WTC11 (cell line): ENCODE data around the gene FAM199X. TPM values are rescaled to one million over a fixed set of nuclear protein-coding genes. Genes with fewer than 3 reads are reported as not detected.

Experiments used
- ATAC-seq: fragments of 200-7000 bp; cut with Tn5 transposase; 2 replicates; pipeline ENCODE4 v1.10.0; 2021; ENCODE audit warnings: mild to moderate bottlenecking, moderate library complexity
- CTCF ChIA-PET: fragments of 300-600 bp; sonication (Branson Sonifier 250); formaldehyde crosslinking; loops from one replicate; lab custom pipeline; 2021; ENCODE audit warnings: antibody characterized with exemption; lab: Charles Lee
- POLR2A ChIA-PET: fragments of 350-600 bp; sonication (Branson Sonifier 250); formaldehyde crosslinking; loops from one replicate; lab custom pipeline; 2021; ENCODE audit warnings: antibody characterized with exemption; lab: Charles Lee
- DNase-seq: peaks from one replicate; pipeline ENCODE4 v3.0.0; 2021; ENCODE audit warnings: low spot score
- H3K27ac Mint-ChIP-seq: 2 replicates; pipeline ENCODE4 v1.8.0; 2021; ENCODE audit warnings: mixed read lengths
- H3K27me3 Mint-ChIP-seq: 2 replicates; pipeline ENCODE4 v1.8.0; 2021; ENCODE audit warnings: low read depth, mild to moderate bottlenecking, moderate library complexity, mixed read lengths
- H3K36me3 Mint-ChIP-seq: 2 replicates; pipeline ENCODE4 v1.8.0; 2021; ENCODE audit warnings: mixed read lengths
- H3K4me1 Mint-ChIP-seq: 2 replicates; pipeline ENCODE4 v1.8.0; 2022; ENCODE audit warnings: mixed read lengths
- H3K4me3 Mint-ChIP-seq: 2 replicates; pipeline ENCODE4 v1.8.0; 2021; ENCODE audit warnings: mild to moderate bottlenecking, moderate library complexity, mixed read lengths
- H3K9me3 Mint-ChIP-seq: 2 replicates; pipeline ENCODE4 v1.8.0; 2021; ENCODE audit warnings: mixed read lengths
- ELF4 ChIP-seq: sonication (generic); formaldehyde crosslinking; IDR thresholded peaks from 2 replicates; pipeline ENCODE4 v1.8.1; 2022; ENCODE audit warnings: low read depth, mild to moderate bottlenecking, moderate library complexity, missing genetic modification reagents
- ESRRA ChIP-seq: sonication (generic); formaldehyde crosslinking; IDR thresholded peaks from 2 replicates; pipeline ENCODE4 v1.8.1; 2022; ENCODE audit warnings: mild to moderate bottlenecking, missing genetic modification reagents, borderline replicate concordance
- FOXK1 ChIP-seq: sonication (generic); formaldehyde crosslinking; IDR thresholded peaks from 2 replicates; pipeline ENCODE4 v1.8.0; 2022; ENCODE audit warnings: mild to moderate bottlenecking, moderate library complexity, missing genetic modification reagents
- JUN ChIP-seq: sonication (generic); formaldehyde crosslinking; IDR thresholded peaks from 2 replicates; pipeline ENCODE4 v1.8.0; 2023; ENCODE audit warnings: mild to moderate bottlenecking, missing genetic modification reagents
- MXD4 ChIP-seq: fragments of 250-450 bp; sonication (Bioruptor Pico); IDR thresholded peaks from 2 replicates; pipeline ENCODE4 v1.8.0; 2021; ENCODE audit warnings: mild to moderate bottlenecking, moderate library complexity, borderline replicate concordance
- NR1H2 ChIP-seq: sonication (generic); formaldehyde crosslinking; IDR thresholded peaks from 2 replicates; pipeline ENCODE4 v1.9.0; 2021; ENCODE audit warnings: mild to moderate bottlenecking, moderate library complexity, missing genetic modification reagents
- NR2C2 ChIP-seq: sonication (generic); formaldehyde crosslinking; IDR thresholded peaks from 2 replicates; pipeline ENCODE4 v1.8.0; 2022; ENCODE audit warnings: mild to moderate bottlenecking, missing genetic modification reagents
- TCF7 ChIP-seq: sonication (generic); formaldehyde crosslinking; IDR thresholded peaks from 2 replicates; pipeline ENCODE4 v1.8.0; 2022; ENCODE audit warnings: mild to moderate bottlenecking, low read depth, missing genetic modification reagents, moderate library complexity
- TP53 ChIP-seq: sonication (generic); formaldehyde crosslinking; IDR thresholded peaks from 2 replicates; pipeline ENCODE4 v1.8.1; 2023; ENCODE audit warnings: mild to moderate bottlenecking, missing genetic modification reagents
- ZNF232 ChIP-seq: sonication (generic); formaldehyde crosslinking; IDR thresholded peaks from 2 replicates; pipeline ENCODE4 v1.8.0; 2022; ENCODE audit warnings: mild to moderate bottlenecking, missing genetic modification reagents
- total RNA-seq: library from RNA; stranded (reverse); gene quantifications from 3 replicates; pipeline ENCODE4 v1.2.3, GENCODE V29; 2021
- TF ChIP-seq, protein P1 (sequence below): sonication (generic); formaldehyde crosslinking; IDR thresholded peaks from 2 replicates; pipeline ENCODE4 v1.8.0; 2023; ENCODE audit warnings: mild to moderate bottlenecking, missing genetic modification reagents
- TF ChIP-seq, protein P2 (sequence below): sonication (generic); formaldehyde crosslinking; IDR thresholded peaks from 2 replicates; pipeline ENCODE4 v1.8.1; 2022; ENCODE audit warnings: mild to moderate bottlenecking, moderate library complexity, missing genetic modification reagents
- TF ChIP-seq, protein P3 (sequence below): sonication (generic); formaldehyde crosslinking; IDR thresholded peaks from 2 replicates; pipeline ENCODE4 v1.8.0; 2023; ENCODE audit warnings: missing genetic modification reagents
- TF ChIP-seq, protein P4 (sequence below): sonication (generic); formaldehyde crosslinking; IDR thresholded peaks from 2 replicates; pipeline ENCODE4 v1.8.0; 2022; ENCODE audit warnings: mild to moderate bottlenecking, missing genetic modification reagents
- TF ChIP-seq, protein P5 (sequence below): fragments of 250-450 bp; sonication (Bioruptor Pico); IDR thresholded peaks from 2 replicates; pipeline ENCODE4 v1.9.0; 2021; ENCODE audit warnings: mild to moderate bottlenecking
- TF ChIP-seq, protein P6 (sequence below): sonication (generic); formaldehyde crosslinking; IDR thresholded peaks from 2 replicates; pipeline ENCODE4 v1.8.1; 2022; ENCODE audit warnings: low read depth, mild to moderate bottlenecking, moderate library complexity, missing genetic modification reagents, borderline replicate concordance
- TF ChIP-seq, protein P7 (sequence below): fragments of 250-450 bp; sonication (Bioruptor Pico); IDR thresholded peaks from 2 replicates; pipeline ENCODE4 v1.8.0; 2021; ENCODE audit warnings: mild to moderate bottlenecking
- TF ChIP-seq, protein P8 (sequence below): sonication (generic); formaldehyde crosslinking; IDR thresholded peaks from 2 replicates; pipeline ENCODE4 v1.8.0; 2022; ENCODE audit warnings: mild to moderate bottlenecking, missing genetic modification reagents

Gene FAM199X
- total RNA-seq, 1 experiment from 2014 or later, result 14.5 TPM

DNA sequence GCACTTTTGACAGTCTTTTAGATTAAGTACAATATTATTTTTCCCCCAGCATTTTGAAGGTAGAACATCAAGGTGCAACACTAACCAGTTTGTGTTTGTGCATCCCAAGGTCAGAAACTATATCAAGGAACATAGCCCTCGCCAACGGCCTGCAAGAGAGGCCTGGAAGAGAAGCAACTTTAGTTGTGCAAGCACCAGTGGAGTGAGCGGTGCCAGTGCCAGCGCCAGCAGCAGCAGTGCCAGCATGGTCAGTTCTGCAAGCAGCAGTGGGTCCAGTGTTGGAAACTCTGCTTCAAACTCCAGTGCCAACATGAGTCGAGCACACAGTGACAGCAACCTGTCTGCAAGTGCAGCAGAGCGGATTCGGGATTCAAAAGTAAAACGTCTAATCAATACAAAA, 21.7 kb downstream of the FAM199X start (continued):
- TF ChIP-seq MXD4 (CRISPR knock-in tag) (no peak), FOXK1 (CRISPR knock-in tag) (no peak), ELF4 (CRISPR knock-in tag) (no peak), TP53 (CRISPR knock-in tag) (no peak), ESRRA (no peak)
- TF ChIP-seq, protein P1, sequence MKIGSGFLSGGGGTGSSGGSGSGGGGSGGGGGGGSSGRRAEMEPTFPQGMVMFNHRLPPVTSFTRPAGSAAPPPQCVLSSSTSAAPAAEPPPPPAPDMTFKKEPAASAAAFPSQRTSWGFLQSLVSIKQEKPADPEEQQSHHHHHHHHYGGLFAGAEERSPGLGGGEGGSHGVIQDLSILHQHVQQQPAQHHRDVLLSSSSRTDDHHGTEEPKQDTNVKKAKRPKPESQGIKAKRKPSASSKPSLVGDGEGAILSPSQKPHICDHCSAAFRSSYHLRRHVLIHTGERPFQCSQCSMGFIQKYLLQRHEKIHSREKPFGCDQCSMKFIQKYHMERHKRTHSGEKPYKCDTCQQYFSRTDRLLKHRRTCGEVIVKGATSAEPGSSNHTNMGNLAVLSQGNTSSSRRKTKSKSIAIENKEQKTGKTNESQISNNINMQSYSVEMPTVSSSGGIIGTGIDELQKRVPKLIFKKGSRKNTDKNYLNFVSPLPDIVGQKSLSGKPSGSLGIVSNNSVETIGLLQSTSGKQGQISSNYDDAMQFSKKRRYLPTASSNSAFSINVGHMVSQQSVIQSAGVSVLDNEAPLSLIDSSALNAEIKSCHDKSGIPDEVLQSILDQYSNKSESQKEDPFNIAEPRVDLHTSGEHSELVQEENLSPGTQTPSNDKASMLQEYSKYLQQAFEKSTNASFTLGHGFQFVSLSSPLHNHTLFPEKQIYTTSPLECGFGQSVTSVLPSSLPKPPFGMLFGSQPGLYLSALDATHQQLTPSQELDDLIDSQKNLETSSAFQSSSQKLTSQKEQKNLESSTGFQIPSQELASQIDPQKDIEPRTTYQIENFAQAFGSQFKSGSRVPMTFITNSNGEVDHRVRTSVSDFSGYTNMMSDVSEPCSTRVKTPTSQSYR (CRISPR knock-in tag), result no peak
- TF ChIP-seq, protein P2, sequence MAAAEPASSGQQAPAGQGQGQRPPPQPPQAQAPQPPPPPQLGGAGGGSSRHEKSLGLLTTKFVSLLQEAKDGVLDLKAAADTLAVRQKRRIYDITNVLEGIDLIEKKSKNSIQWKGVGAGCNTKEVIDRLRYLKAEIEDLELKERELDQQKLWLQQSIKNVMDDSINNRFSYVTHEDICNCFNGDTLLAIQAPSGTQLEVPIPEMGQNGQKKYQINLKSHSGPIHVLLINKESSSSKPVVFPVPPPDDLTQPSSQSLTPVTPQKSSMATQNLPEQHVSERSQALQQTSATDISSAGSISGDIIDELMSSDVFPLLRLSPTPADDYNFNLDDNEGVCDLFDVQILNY (CRISPR knock-in tag), result no peak
- TF ChIP-seq, protein P3, sequence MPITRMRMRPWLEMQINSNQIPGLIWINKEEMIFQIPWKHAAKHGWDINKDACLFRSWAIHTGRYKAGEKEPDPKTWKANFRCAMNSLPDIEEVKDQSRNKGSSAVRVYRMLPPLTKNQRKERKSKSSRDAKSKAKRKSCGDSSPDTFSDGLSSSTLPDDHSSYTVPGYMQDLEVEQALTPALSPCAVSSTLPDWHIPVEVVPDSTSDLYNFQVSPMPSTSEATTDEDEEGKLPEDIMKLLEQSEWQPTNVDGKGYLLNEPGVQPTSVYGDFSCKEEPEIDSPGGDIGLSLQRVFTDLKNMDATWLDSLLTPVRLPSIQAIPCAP (CRISPR knock-in tag), result no peak
- TF ChIP-seq, protein P4, sequence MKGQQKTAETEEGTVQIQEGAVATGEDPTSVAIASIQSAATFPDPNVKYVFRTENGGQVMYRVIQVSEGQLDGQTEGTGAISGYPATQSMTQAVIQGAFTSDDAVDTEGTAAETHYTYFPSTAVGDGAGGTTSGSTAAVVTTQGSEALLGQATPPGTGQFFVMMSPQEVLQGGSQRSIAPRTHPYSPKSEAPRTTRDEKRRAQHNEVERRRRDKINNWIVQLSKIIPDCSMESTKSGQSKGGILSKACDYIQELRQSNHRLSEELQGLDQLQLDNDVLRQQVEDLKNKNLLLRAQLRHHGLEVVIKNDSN, result no peak
- TF ChIP-seq, all 79 proteins: peak for 0

DNA sequence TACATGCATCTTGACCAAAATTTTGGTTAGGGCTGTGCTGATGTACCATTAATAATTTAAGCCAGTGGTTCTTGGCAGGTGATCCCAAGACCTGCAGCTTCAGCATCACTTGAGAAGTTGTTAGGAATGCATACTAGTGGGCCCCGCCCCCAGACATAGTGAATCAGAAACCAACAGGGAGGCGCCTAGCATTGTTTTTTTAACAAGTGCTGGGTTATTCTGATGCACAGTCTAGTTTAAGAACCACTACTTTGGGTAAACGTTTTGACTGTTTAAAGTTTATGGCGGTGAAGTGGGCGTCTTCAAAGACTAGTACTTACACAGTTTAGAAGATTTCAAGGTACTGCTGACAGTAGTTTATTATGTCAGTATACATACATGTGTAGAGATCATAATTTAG, 23.6 kb downstream of the FAM199X start:
- ChIA-PET POLR2A (no interaction called here), CTCF (no interaction called here)
- DNase-seq, result no peak
- Mint-ChIP-seq H3K27ac (no peak overlapping the region), H3K27me3 (no peaks in the 10 kb centered on the region), H3K4me1 (no peaks in the 10 kb centered on the region), H3K4me3 (no peak overlapping the region), H3K9me3 (no peaks in the 10 kb centered on the region), H3K36me3 (peaks cover 17% of the 10 kb centered on the region)
- no peak for ATAC-seq
- TF ChIP-seq ZNF232, result no peak
- TF ChIP-seq, protein P1 (CRISPR knock-in tag), result no peak
- no peak for TF ChIP-seq JUN (CRISPR knock-in tag)
- TF ChIP-seq, protein P5, sequence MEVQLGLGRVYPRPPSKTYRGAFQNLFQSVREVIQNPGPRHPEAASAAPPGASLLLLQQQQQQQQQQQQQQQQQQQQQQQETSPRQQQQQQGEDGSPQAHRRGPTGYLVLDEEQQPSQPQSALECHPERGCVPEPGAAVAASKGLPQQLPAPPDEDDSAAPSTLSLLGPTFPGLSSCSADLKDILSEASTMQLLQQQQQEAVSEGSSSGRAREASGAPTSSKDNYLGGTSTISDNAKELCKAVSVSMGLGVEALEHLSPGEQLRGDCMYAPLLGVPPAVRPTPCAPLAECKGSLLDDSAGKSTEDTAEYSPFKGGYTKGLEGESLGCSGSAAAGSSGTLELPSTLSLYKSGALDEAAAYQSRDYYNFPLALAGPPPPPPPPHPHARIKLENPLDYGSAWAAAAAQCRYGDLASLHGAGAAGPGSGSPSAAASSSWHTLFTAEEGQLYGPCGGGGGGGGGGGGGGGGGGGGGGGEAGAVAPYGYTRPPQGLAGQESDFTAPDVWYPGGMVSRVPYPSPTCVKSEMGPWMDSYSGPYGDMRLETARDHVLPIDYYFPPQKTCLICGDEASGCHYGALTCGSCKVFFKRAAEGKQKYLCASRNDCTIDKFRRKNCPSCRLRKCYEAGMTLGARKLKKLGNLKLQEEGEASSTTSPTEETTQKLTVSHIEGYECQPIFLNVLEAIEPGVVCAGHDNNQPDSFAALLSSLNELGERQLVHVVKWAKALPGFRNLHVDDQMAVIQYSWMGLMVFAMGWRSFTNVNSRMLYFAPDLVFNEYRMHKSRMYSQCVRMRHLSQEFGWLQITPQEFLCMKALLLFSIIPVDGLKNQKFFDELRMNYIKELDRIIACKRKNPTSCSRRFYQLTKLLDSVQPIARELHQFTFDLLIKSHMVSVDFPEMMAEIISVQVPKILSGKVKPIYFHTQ, result no peak
- TF ChIP-seq, protein P3 (CRISPR knock-in tag), result no peak
- TF ChIP-seq, protein P6, sequence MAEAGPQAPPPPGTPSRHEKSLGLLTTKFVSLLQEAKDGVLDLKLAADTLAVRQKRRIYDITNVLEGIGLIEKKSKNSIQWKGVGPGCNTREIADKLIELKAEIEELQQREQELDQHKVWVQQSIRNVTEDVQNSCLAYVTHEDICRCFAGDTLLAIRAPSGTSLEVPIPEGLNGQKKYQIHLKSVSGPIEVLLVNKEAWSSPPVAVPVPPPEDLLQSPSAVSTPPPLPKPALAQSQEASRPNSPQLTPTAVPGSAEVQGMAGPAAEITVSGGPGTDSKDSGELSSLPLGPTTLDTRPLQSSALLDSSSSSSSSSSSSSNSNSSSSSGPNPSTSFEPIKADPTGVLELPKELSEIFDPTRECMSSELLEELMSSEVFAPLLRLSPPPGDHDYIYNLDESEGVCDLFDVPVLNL, result no peak
- no peak for TF ChIP-seq NR2C2
- TF ChIP-seq NR1H2 (CRISPR knock-in tag), result no peak
- TF ChIP-seq, protein P7, sequence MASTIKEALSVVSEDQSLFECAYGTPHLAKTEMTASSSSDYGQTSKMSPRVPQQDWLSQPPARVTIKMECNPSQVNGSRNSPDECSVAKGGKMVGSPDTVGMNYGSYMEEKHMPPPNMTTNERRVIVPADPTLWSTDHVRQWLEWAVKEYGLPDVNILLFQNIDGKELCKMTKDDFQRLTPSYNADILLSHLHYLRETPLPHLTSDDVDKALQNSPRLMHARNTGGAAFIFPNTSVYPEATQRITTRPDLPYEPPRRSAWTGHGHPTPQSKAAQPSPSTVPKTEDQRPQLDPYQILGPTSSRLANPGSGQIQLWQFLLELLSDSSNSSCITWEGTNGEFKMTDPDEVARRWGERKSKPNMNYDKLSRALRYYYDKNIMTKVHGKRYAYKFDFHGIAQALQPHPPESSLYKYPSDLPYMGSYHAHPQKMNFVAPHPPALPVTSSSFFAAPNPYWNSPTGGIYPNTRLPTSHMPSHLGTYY, result no peak
- no peak for TF ChIP-seq TCF7 (CRISPR knock-in tag)
- TF ChIP-seq, protein P8, sequence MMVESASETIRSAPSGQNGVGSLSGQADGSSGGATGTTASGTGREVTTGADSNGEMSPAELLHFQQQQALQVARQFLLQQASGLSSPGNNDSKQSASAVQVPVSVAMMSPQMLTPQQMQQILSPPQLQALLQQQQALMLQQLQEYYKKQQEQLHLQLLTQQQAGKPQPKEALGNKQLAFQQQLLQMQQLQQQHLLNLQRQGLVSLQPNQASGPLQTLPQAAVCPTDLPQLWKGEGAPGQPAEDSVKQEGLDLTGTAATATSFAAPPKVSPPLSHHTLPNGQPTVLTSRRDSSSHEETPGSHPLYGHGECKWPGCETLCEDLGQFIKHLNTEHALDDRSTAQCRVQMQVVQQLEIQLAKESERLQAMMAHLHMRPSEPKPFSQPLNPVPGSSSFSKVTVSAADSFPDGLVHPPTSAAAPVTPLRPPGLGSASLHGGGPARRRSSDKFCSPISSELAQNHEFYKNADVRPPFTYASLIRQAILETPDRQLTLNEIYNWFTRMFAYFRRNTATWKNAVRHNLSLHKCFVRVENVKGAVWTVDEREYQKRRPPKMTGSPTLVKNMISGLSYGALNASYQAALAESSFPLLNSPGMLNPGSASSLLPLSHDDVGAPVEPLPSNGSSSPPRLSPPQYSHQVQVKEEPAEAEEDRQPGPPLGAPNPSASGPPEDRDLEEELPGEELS, result no peak
- TF ChIP-seq, all 79 proteins: peak for 0
